PC-9 (cell line): Measurements from ENCODE around the gene KAT6B. TPM values are rescaled to one million over a fixed set of nuclear protein-coding genes. Genes with fewer than 3 reads are reported as not detected.

ENCODE experiments used
- BruUV-seq: library from RNA; stranded (reverse); fragments of 400-500 nt; replicated peaks from 2 replicates; lab custom pipeline; 2021; lab: Mats Ljungman, UMichigan
- CTCF ChIA-PET: fragments of 300-600 bp; sonication (Branson Sonifier 250); formaldehyde crosslinking; loops from one replicate; lab custom pipeline; 2022; ENCODE audit warnings: antibody characterized with exemption; lab: Charles Lee
- POLR2A ChIA-PET: fragments of 300-600 bp; sonication (Branson Sonifier 250); formaldehyde crosslinking; loops from one replicate; lab custom pipeline; 2022; ENCODE audit warnings: antibody characterized with exemption; ENCODE audit not compliant: unreplicated experiment; lab: Charles Lee
- DNase-seq, 2 experiments: peaks; one replicate each; pipeline versions ENCODE4 v3.0.0 to v3.0.0-alpha.2; 2015 to 2022; ENCODE audit warnings: mixed read lengths in 1 of 2
- H2AFZ ChIP-seq: fragments of 200-600 bp; sonication (generic); 2 replicates; pipeline ENCODE4 v1.8.1; 2017; ENCODE audit warnings: antibody characterized with exemption
- H3F3A ChIP-seq: fragments of 200-600 bp; sonication (generic); 2 replicates; pipeline ENCODE4 v1.8.1; 2017; ENCODE audit warnings: antibody characterized with exemption, mild to moderate bottlenecking, low read depth; ENCODE audit not compliant: insufficient read depth
- H3K27ac ChIP-seq: fragments of 200-600 bp; sonication (generic); 2 replicates; pipeline ENCODE4 v1.6.1; 2016; ENCODE audit warnings: mixed run types
- H3K27me3 ChIP-seq: fragments of 200-600 bp; sonication (generic); 2 replicates; pipeline ENCODE4 v1.6.1; 2016; ENCODE audit warnings: low read depth, mixed run types; ENCODE audit not compliant: insufficient read depth
- H3K36me3 ChIP-seq: fragments of 200-600 bp; sonication (generic); 2 replicates; pipeline ENCODE4 v1.6.1; 2016; ENCODE audit warnings: low read depth, mixed run types
- H3K4me1 ChIP-seq: fragments of 200-600 bp; sonication (generic); replicated peaks from 2 replicates; pipeline ENCODE4 v1.6.1; 2016; ENCODE audit warnings: mixed run types; ENCODE audit not compliant: insufficient read depth
- H3K4me2 ChIP-seq: fragments of 200-600 bp; sonication (generic); 2 replicates; pipeline ENCODE4 v1.6.1; 2017; ENCODE audit warnings: mixed run types
- H3K4me3 ChIP-seq: fragments of 200-600 bp; sonication (generic); 2 replicates; pipeline ENCODE4 v1.6.1; 2016; ENCODE audit warnings: mixed run types
- H3K79me2 ChIP-seq: fragments of 200-600 bp; sonication (generic); 2 replicates; pipeline ENCODE4 v1.6.1; 2017; ENCODE audit warnings: low read depth, mixed run types
- H3K9me2 ChIP-seq: fragments of 200-600 bp; sonication (generic); 2 replicates; pipeline ENCODE4 v1.8.1; 2017; ENCODE audit warnings: mild to moderate bottlenecking; ENCODE audit not compliant: insufficient read depth
- H3K9me3 ChIP-seq: fragments of 200-600 bp; sonication (generic); 2 replicates; pipeline ENCODE4 v1.8.1; 2016; ENCODE audit warnings: low read depth; ENCODE audit not compliant: insufficient read depth
- H4K20me1 ChIP-seq: fragments of 200-600 bp; sonication (generic); 2 replicates; pipeline ENCODE4 v1.8.1; 2017; ENCODE audit not compliant: insufficient read depth
- CTCF ChIP-seq: fragments of 200-600 bp; sonication (generic); conservative IDR thresholded peaks from 2 replicates; pipeline ENCODE4 v1.6.1; 2017; ENCODE audit warnings: mixed run types, antibody characterized with exemption, mild to moderate bottlenecking, moderate library complexity
- EZH2 ChIP-seq: fragments of 200-600 bp; sonication (generic); IDR thresholded peaks from 2 replicates; pipeline ENCODE4 v1.8.0; 2017; ENCODE audit warnings: antibody characterized with exemption, low read depth
- intact Hi-C: fragments of 100-400 bp; cut with micrococcal nuclease; formaldehyde crosslinking; loops from one replicate; pipeline ENCODE4 v1.10.0; 2022; ENCODE audit not compliant: unreplicated experiment
- total RNA-seq: library from RNA; stranded (reverse); gene quantifications from 2 replicates; pipeline ENCODE4 v1.2.3, GENCODE V29; 2021

KAT6B gene
- total RNA-seq, 1 experiment from 2014 or later: 30.9 TPM

- Histone ChIP-seq H3K79me2 (peaks cover 11% of the 10 kb centered on the region), H3K9me3 (no peaks in the 10 kb centered on the region), H3K4me3 (no peak overlapping the region), H3K27ac (no peak overlapping the region), H3K9me2 (no peaks in the 10 kb centered on the region), H3K4me1 (peaks cover 16% of the 10 kb centered on the region), H3F3A (no peaks in the 10 kb centered on the region), H2AFZ (no peak overlapping the region), H4K20me1 (no peaks in the 10 kb centered on the region), H3K36me3 (no peaks in the 10 kb centered on the region), H3K4me2 (no peak overlapping the region), H3K27me3 (no peaks in the 10 kb centered on the region)
- ChIA-PET POLR2A (interaction anchor here (0.6 kb wide), 2 partner anchors 245 to 482 kb away, joined by 3 to 20 read pairs; no protein-coding TSS in a partner anchor), CTCF (no interaction called here)
- intact Hi-C loops: no loop called here
- DNase-seq: no peak
- no TSS peak for BruUV-seq
- no peak for TF ChIP-seq EZH2
- TF ChIP-seq CTCF: no peak
Measured at GRCh38 chr10:74932648-74933047, 106.2 kb downstream of the KAT6B start.

- CTCF ChIA-PET: no interaction called here
- Histone ChIP-seq H3K27ac (no peak overlapping the region), H4K20me1 (no peaks in the 10 kb centered on the region), H3K4me1 (0 out of 2 replicates have a peak, but pooled peaks cover under 1% of the 10 kb centered on the region), H2AFZ (no peak overlapping the region), H3K9me3 (no peaks in the 10 kb centered on the region), H3K9me2 (no peaks in the 10 kb centered on the region), H3K4me3 (no peak overlapping the region), H3K4me2 (no peak overlapping the region), H3K27me3 (no peaks in the 10 kb centered on the region), H3K79me2 (0 out of 2 replicates have a peak, but pooled peaks cover 3% of the 10 kb centered on the region), H3K36me3 (no peaks in the 10 kb centered on the region), H3F3A (no peaks in the 10 kb centered on the region)
- POLR2A ChIA-PET: no interaction called here
- DNase-seq: no peak
- intact Hi-C loops: no loop called here
- no peak for TF ChIP-seq EZH2
- TF ChIP-seq CTCF: no peak
- BruUV-seq: no TSS peak
Measured at GRCh38 chr10:74934100-74934812, 107.9 kb downstream of the KAT6B start.

GRCh38 chr10:74936577-74937265 lies 110.3 kb downstream of the KAT6B start:
- intact Hi-C loops: no loop called here
- POLR2A ChIA-PET: interaction anchor here (0.8 kb wide), 1 partner anchor 195 kb away, joined by 6 read pairs; no protein-coding TSS in a partner anchor
- H3K79me2 ChIP-seq: no peaks in the 10 kb centered on the region; the same call in 1 of the 2 replicates
- no peak for DNase-seq
- H3K27me3 ChIP-seq: no peaks in the 10 kb centered on the region
- no peaks in the 10 kb centered on the region for H3K36me3 ChIP-seq
- H3K9me3 ChIP-seq: no peaks in the 10 kb centered on the region
- H3K4me3 ChIP-seq: no peak overlapping the region
- no peaks in the 10 kb centered on the region; the same call in 1 of the 2 replicates for H3K4me1 ChIP-seq
- H3K27ac ChIP-seq: no peak overlapping the region
- H3K4me2 ChIP-seq: no peak overlapping the region
- TF ChIP-seq EZH2 (no peak), CTCF (no peak)
- no peaks in the 10 kb centered on the region for H3K9me2 ChIP-seq
- H4K20me1 ChIP-seq: no peaks in the 10 kb centered on the region
- no peaks in the 10 kb centered on the region for H3F3A ChIP-seq
- H2AFZ ChIP-seq: no peak overlapping the region
- CTCF ChIA-PET: interaction anchor here (0.6 kb wide), 1 partner anchor 377 kb away, joined by 3 read pairs; no protein-coding TSS in a partner anchor
- no TSS peak for BruUV-seq
